OCI-LY7 (cell line): ENCODE data around the gene PTPN13. TPM values are rescaled to one million over a fixed set of nuclear protein-coding genes. Genes with fewer than 3 reads are reported as not detected.

ENCODE experiments used
- BruUV-seq: library from RNA; stranded (reverse); fragments of 400-500 nt; replicated peaks from 2 replicates; lab custom pipeline; 2021; lab: Mats Ljungman, UMichigan
- CTCF ChIA-PET: fragments of 300-600 bp; sonication (Branson Sonifier 250); formaldehyde crosslinking; loops from one replicate; lab custom pipeline; 2022; ENCODE audit warnings: antibody characterized with exemption; ENCODE audit not compliant: unreplicated experiment; lab: Charles Lee
- POLR2A ChIA-PET: fragments of 300-600 bp; sonication (Branson Sonifier 250); formaldehyde crosslinking; loops from one replicate; lab custom pipeline; 2022; ENCODE audit warnings: antibody characterized with exemption; lab: Charles Lee
- DNase-seq: peaks from one replicate; pipeline ENCODE4 v3.0.0-alpha.2; 2015; ENCODE audit warnings: low spot score
- H2AFZ ChIP-seq: fragments of 200-600 bp; sonication (generic), shearing (Covaris generic); 2 replicates; pipeline ENCODE4 v1.6.1; 2014; ENCODE audit warnings: mild to moderate bottlenecking, antibody characterized with exemption, low read length, moderate library complexity
- H3K27ac ChIP-seq: fragments of 200-600 bp; sonication (generic); 2 replicates; pipeline ENCODE4 v1.5.1; 2014; ENCODE audit warnings: mixed run types, low read depth, mild to moderate bottlenecking, moderate library complexity, low read length, inconsistent platforms; ENCODE audit not compliant: poor library complexity, severe bottlenecking
- H3K36me3 ChIP-seq: fragments of 200-600 bp; sonication (generic); 2 replicates; pipeline ENCODE4 v1.6.1; 2014; ENCODE audit warnings: mild to moderate bottlenecking, antibody characterized with exemption, low read length, moderate library complexity, mixed read lengths; ENCODE audit not compliant: insufficient read depth
- H3K4me1 ChIP-seq: fragments of 200-600 bp; sonication (generic); 2 replicates; pipeline ENCODE4 v1.5.1; 2014; ENCODE audit warnings: mild to moderate bottlenecking, low read length; ENCODE audit not compliant: insufficient read depth, poor library complexity, severe bottlenecking
- H3K4me2 ChIP-seq: fragments of 200-600 bp; sonication (generic); 2 replicates; pipeline ENCODE4 v1.6.1; 2014; ENCODE audit warnings: mild to moderate bottlenecking, low read length
- H3K4me3 ChIP-seq: fragments of 200-600 bp; sonication (generic); 2 replicates; pipeline ENCODE4 v1.5.1; 2014; ENCODE audit warnings: mild to moderate bottlenecking, low read depth, low read length; ENCODE audit not compliant: poor library complexity, severe bottlenecking
- H3K79me2 ChIP-seq: fragments of 200-600 bp; sonication (generic); 2 replicates; pipeline ENCODE4 v1.6.1; 2016; ENCODE audit warnings: low read depth, mild to moderate bottlenecking, low read length, moderate library complexity, mixed read lengths; ENCODE audit not compliant: insufficient read depth
- H3K9me2 ChIP-seq: fragments of 200-600 bp; sonication (generic); 2 replicates; pipeline ENCODE4 v1.6.1; 2016; ENCODE audit warnings: mild to moderate bottlenecking, low read length, mixed read lengths; ENCODE audit not compliant: insufficient read depth
- H3K9me3 ChIP-seq: fragments of 200-600 bp; sonication (generic); 2 replicates; pipeline ENCODE4 v1.6.1; 2014; ENCODE audit warnings: mild to moderate bottlenecking, mixed run types, low read length, mixed read lengths
- H4K20me1 ChIP-seq: fragments of 200-600 bp; sonication (generic); 2 replicates; pipeline ENCODE4 v1.6.1; 2014; ENCODE audit warnings: mild to moderate bottlenecking, antibody characterized with exemption, low read length, moderate library complexity, mixed read lengths; ENCODE audit not compliant: insufficient read depth
- CTCF ChIP-seq: fragments of 200-600 bp; sonication (generic); conservative IDR thresholded peaks from 2 replicates; pipeline ENCODE4 v1.5.1; 2014; ENCODE audit warnings: mild to moderate bottlenecking, antibody characterized with exemption, low read length, moderate library complexity, mixed read lengths
- EZH2phosphoT487 ChIP-seq: fragments of 200-600 bp; sonication (generic); IDR thresholded peaks from 2 replicates; pipeline ENCODE4 v1.6.1; 2018; ENCODE audit warnings: low read depth, borderline replicate concordance, mild to moderate bottlenecking, mixed run types, antibody characterized with exemption, low read length, moderate library complexity, mixed read lengths
- intact Hi-C: fragments of 100-400 bp; cut with micrococcal nuclease; formaldehyde crosslinking; loops from one replicate; pipeline ENCODE4 v1.10.0; 2022; ENCODE audit not compliant: unreplicated experiment
- total RNA-seq, 2 experiments: library from RNA; depleted of rRNA in 1 of 2; stranded (reverse); fragments of >200 nt in 1 of 2; shearing (Covaris generic) in 1 of 2; gene quantifications; 2 replicates each; pipeline ENCODE4 v1.2.3, GENCODE V29; 2014 to 2022

Gene PTPN13
- total RNA-seq, 2 experiments from 2014 or later = not detected

- H3K9me3 ChIP-seq = no peaks in the 10 kb centered on the region
- no peak overlapping the region for H2AFZ ChIP-seq
- no peaks in the 10 kb centered on the region for H3K79me2 ChIP-seq
- no TSS peak for BruUV-seq
- POLR2A ChIA-PET = interaction anchor here (0.6 kb wide), 1 partner anchor 9 kb away, joined by 3 read pairs; no protein-coding TSS in a partner anchor
- H3K4me3 ChIP-seq = no peak overlapping the region
- H4K20me1 ChIP-seq = no peaks in the 10 kb centered on the region
- H3K27ac ChIP-seq = no peak overlapping the region
- CTCF ChIA-PET = interaction anchor here (0.8 kb wide), 1 partner anchor 51 kb away, joined by 3 read pairs; no protein-coding TSS in a partner anchor
- intact Hi-C loops = no loop called here
- H3K9me2 ChIP-seq = no peaks in the 10 kb centered on the region
- H3K4me2 ChIP-seq = no peak overlapping the region
- TF ChIP-seq EZH2phosphoT487 (no peak), CTCF (no peak)
- H3K36me3 ChIP-seq = no peaks in the 10 kb centered on the region
- DNase-seq = no peak
- H3K4me1 ChIP-seq = no peaks in the 10 kb centered on the region
These were observed 44.8 kb upstream of the PTPN13 start for GRCh38 chr4:86549163-86549788.

DNA sequence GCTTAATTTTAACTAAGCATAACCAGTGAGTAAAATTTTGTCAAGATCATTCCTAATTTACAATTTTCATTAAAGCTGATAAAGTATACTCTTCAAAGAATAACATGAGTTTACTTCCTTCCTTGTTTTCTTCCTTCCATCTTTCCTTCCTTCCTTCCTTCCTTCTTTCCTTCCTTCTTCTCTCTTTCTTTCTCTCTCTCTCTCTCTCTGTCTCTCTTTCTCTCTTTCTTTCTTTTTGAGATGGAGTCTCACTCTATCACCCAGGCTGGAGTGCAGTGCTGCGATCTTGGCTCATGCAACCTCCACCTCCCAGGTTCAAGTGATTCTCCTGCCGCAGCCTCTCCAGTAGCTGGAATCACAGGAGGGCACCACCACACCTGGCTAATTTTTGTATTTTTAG is 42.7 kb upstream of the PTPN13 start:
- no peaks in the 10 kb centered on the region for H3K4me1 ChIP-seq
- ChIA-PET POLR2A (no interaction called here), CTCF (no interaction called here)
- H3K27ac ChIP-seq = no peak overlapping the region
- H3K79me2 ChIP-seq = no peaks in the 10 kb centered on the region
- H3K36me3 ChIP-seq = no peaks in the 10 kb centered on the region
- H3K4me2 ChIP-seq = no peak overlapping the region
- DNase-seq = no peak
- no TSS peak for BruUV-seq
- no peaks in the 10 kb centered on the region for H3K9me3 ChIP-seq
- no peak overlapping the region for H2AFZ ChIP-seq
- H4K20me1 ChIP-seq = no peaks in the 10 kb centered on the region
- H3K4me3 ChIP-seq = no peak overlapping the region
- no peaks in the 10 kb centered on the region for H3K9me2 ChIP-seq
- intact Hi-C loops = no loop called here
- TF ChIP-seq EZH2phosphoT487 (no peak), CTCF (no peak)

GRCh38 chr4:86554646-86555045 is 39.5 kb upstream of the PTPN13 start:
- POLR2A ChIA-PET = no interaction called here
- DNase-seq = no peak
- Histone ChIP-seq H3K27ac (no peak overlapping the region), H3K9me2 (no peaks in the 10 kb centered on the region), H3K4me1 (no peaks in the 10 kb centered on the region), H3K9me3 (no peaks in the 10 kb centered on the region), H3K36me3 (no peaks in the 10 kb centered on the region), H3K79me2 (no peaks in the 10 kb centered on the region), H3K4me3 (no peak overlapping the region), H3K4me2 (no peak overlapping the region), H4K20me1 (no peaks in the 10 kb centered on the region), H2AFZ (no peak overlapping the region)
- BruUV-seq = no TSS peak
- TF ChIP-seq CTCF = no peak
- TF ChIP-seq EZH2phosphoT487 = no peak
- intact Hi-C loops = no loop called here
- CTCF ChIA-PET = no interaction called here
